ENCODE measurements around the gene SPSB4. TPM values are rescaled to one million over a fixed set of nuclear protein-coding genes. Genes with fewer than 3 reads are reported as not detected.

The SPSB4 gene
- total and polyA plus RNA-seq, 2 of the 8 experiments (the other 6 are each of a cell fraction or from before 2014, with no cell fraction given), result 15.1 to 17.2 TPM

GRCh38 chr3:141059816-141060215 is 8.7 kb downstream of the SPSB4 start:
- peaks cover 0 to 24% of the 10 kb centered on the region in 2 experiments; a peak in 2 of 4 replicates for H3K79me2 ChIP-seq (ENCODE audit: control insufficient read depth in 1 of 2, insufficient read depth in 2 of 2, low read length in 2 of 2)
- DNase-seq (ENCODE audit: low read depth in 1 of 2, low spot score in 2 of 2) (peak in 1 of 2 experiments; percentile 37), FAIRE-seq (no peak)
- no peak overlapping the region for H2BK12ac ChIP-seq (ENCODE audit: low read depth, low read length)
- no peaks in the 10 kb centered on the region; the same call in 1 of the 2 replicates for H3K79me1 ChIP-seq (ENCODE audit: low read depth, low read length)
- no peak overlapping the region for H2BK15ac ChIP-seq (ENCODE audit: low read length)
- no peak overlapping the region for H4K5ac ChIP-seq (ENCODE audit: insufficient read length, low read depth, low read length)
- H3K4ac ChIP-seq (replicated peaks; ENCODE audit: insufficient read length, low read depth, low read length), result no peak overlapping the region
- ChIA-PET POLR2A (ENCODE audit: partially characterized antibody) (interaction anchor here (1.2 kb wide), 1 partner anchor 8 kb away, joined by 4 read pairs; the partner anchor contains the start of gene SPSB4), CTCF (ENCODE audit: partially characterized antibody) (interaction anchor here (2.1 kb wide), 1 partner anchor 9 kb away, joined by 9 read pairs; the partner anchor contains the start of gene SPSB4)
- 0 out of 4 replicates have a peak, but pooled peaks cover 0 to 2% of the 10 kb centered on the region in 2 experiments for H3K9me3 ChIP-seq (ENCODE audit: insufficient read depth in 2 of 2, low read depth in 1 of 2, low read length in 1 of 2)
- WGBS, 2 experiments (ENCODE audit: extremely low coverage in 1 of 2, insufficient coverage in 1 of 2, insufficient read length in 1 of 2, insufficient replicate concordance in 2 of 2, low coverage in 1 of 2, low lambda C conversion rate in 2 of 2, missing lambda C conversion rate in 1 of 2), result 96% methylated on average over 2 of the region's 2 CpGs; no CpG with 5 or more reads in 1 of the 2 experiments
- peaks cover 0 to 3% (median 0%) of the 10 kb centered on the region in 4 experiments; a peak in 3 of 7 replicates for H3K4me1 ChIP-seq (replicated peaks in 1 of 4; ENCODE audit: control insufficient read depth in 3 of 4, insufficient read depth in 4 of 4, low read length in 3 of 4)
- H3K27ac ChIP-seq (ENCODE audit: low read depth, low read length), result no peak overlapping the region
- H3K23ac ChIP-seq (ENCODE audit: insufficient read length), result no peak overlapping the region
- no peak overlapping the region for H2BK120ac ChIP-seq (replicated peaks; ENCODE audit: low read depth, low read length)
- no peak overlapping the region for H4K8ac ChIP-seq (ENCODE audit: extremely low read depth, insufficient read depth, low read length)
- H3K4me2 ChIP-seq (ENCODE audit: insufficient read depth in 1 of 2, low read depth in 2 of 2, low read length in 2 of 2), result no peak overlapping the region
- H4K91ac ChIP-seq (replicated peaks; ENCODE audit: insufficient read length, low read length), result no peak overlapping the region
- no peaks in the 10 kb centered on the region for H3K23me2 ChIP-seq (ENCODE audit: low read depth, low read length)
- no peak overlapping the region for H3K14ac ChIP-seq (ENCODE audit: insufficient read length)
- no peak overlapping the region for H3K9ac ChIP-seq (replicated peaks in 1 of 4; ENCODE audit: extremely low read depth in 1 of 4, low read depth in 3 of 4, low read length in 3 of 4)
- no peak overlapping the region for H2AK5ac ChIP-seq (ENCODE audit: low read depth, low read length)
- H3K27me3 ChIP-seq (replicated peaks in 1 of 4; ENCODE audit: control insufficient read depth in 3 of 4, extremely low read depth in 1 of 4, insufficient read depth in 3 of 4, low read length in 3 of 4), result no peaks in the 10 kb centered on the region
- H2BK5ac ChIP-seq (ENCODE audit: low read depth, low read length), result no peak overlapping the region
- H3K36me3 ChIP-seq (ENCODE audit: control insufficient read depth in 2 of 4, insufficient read depth in 4 of 4, low read length in 3 of 4), result no peaks in the 10 kb centered on the region
- H2BK20ac ChIP-seq (ENCODE audit: low read length), result no peak overlapping the region
- H4K20me1 ChIP-seq (replicated peaks in 1 of 2; ENCODE audit: control insufficient read depth in 1 of 2, insufficient read depth in 2 of 2, low read length in 2 of 2), result peaks cover 0 to 5% of the 10 kb centered on the region in 2 experiments
- no peak overlapping the region for H2AFZ ChIP-seq (ENCODE audit: low read length)
- no peak for TF ChIP-seq KDM1A (IDR thresholded peaks at IDR 0.05; ENCODE audit: borderline replicate concordance, low read length)
- no peak for TF ChIP-seq SP2 (IDR thresholded peaks at IDR 0.05; ENCODE audit: low read length)
- TF ChIP-seq GTF2F1 (IDR thresholded peaks at IDR 0.05; ENCODE audit: borderline replicate concordance, low read depth, low read length), result no peak
- no peak for TF ChIP-seq SP1 (IDR thresholded peaks at IDR 0.05; ENCODE audit: low read depth, low read length)
- no peak for TF ChIP-seq EGR1 (IDR thresholded peaks at IDR 0.05; ENCODE audit: borderline replicate concordance, low read depth, low read length)
- no peak for TF ChIP-seq TCF12 (IDR thresholded peaks at IDR 0.05; ENCODE audit: low read depth, low read length)
- no peak for TF ChIP-seq NANOG (IDR thresholded peaks at IDR 0.05; ENCODE audit: insufficient read depth, low read depth, low read length, poor library complexity, severe bottlenecking)
- no peak for TF ChIP-seq CREB1 (IDR thresholded peaks at IDR 0.05)
- TF ChIP-seq SIRT6 (IDR thresholded peaks at IDR 0.05; ENCODE audit: low read length), result no peak
- TF ChIP-seq POU5F1 (IDR thresholded peaks at IDR 0.05; ENCODE audit: low read depth, low read length), result no peak
- no peak for TF ChIP-seq EZH2 (IDR thresholded peaks at IDR 0.05; ENCODE audit: low read depth, low read length, severe bottlenecking)
- TF ChIP-seq POLR2AphosphoS5 (IDR thresholded peaks at IDR 0.05; ENCODE audit: low read depth, low read length), result no peak
- TF ChIP-seq GABPA (IDR thresholded peaks at IDR 0.05; ENCODE audit: borderline replicate concordance, insufficient read depth, low read length), result no peak
- no peak for TF ChIP-seq RAD21 (IDR thresholded peaks at IDR 0.05 in 1 of 2, conservative IDR thresholded peaks at IDR 0.05 in 1 of 2; ENCODE audit: low read depth in 2 of 2, low read length in 2 of 2)
- no peak for TF ChIP-seq SIX5 (IDR thresholded peaks at IDR 0.05; ENCODE audit: low read depth, low read length)
- no peak overlapping the region for H3K18ac ChIP-seq (ENCODE audit: extremely low read depth, low read length)
- H3K56ac ChIP-seq (replicated peaks; ENCODE audit: insufficient read length, low read depth, low read length), result no peak overlapping the region
- H3K4me3 ChIP-seq (ENCODE audit: extremely low read depth in 1 of 4, insufficient read depth in 2 of 4, low read depth in 3 of 4, low read length in 4 of 4), result no peak overlapping the region

All from H1 (cell line).